ENCODE data around the gene TMEM80.

Gene TMEM80

GRCh38 chr11:699116-699508 lies 3.5 kb downstream of the TMEM80 start:
- in situ Hi-C loops (cut with MboI; ENCODE audit: low sequenced_read_pairs): no loop called here

- in situ Hi-C loops (cut with MboI; ENCODE audit: low sequenced_read_pairs): no loop called here
These were observed 4.1 kb downstream of the TMEM80 start for GRCh38 chr11:699753-700152.

- in situ Hi-C loops (cut with MboI; ENCODE audit: low sequenced_read_pairs): no loop called here
These were observed 6.3 kb downstream of the TMEM80 start for GRCh38 chr11:701741-702461.

GRCh38 chr11:702462-703461 lies 7.1 kb downstream of the TMEM80 start:
- in situ Hi-C loops (cut with MboI; ENCODE audit: low sequenced_read_pairs): no loop called here

GRCh38 chr11:703506-703905 lies 7.9 kb downstream of the TMEM80 start:
- in situ Hi-C loops (cut with MboI; ENCODE audit: low sequenced_read_pairs): no loop called here

- in situ Hi-C loops (cut with MboI; ENCODE audit: low sequenced_read_pairs): no loop called here
These were observed 8.6 kb downstream of the TMEM80 start for GRCh38 chr11:704228-704674.

GRCh38 chr11:704781-705645 lies 9.4 kb downstream of the TMEM80 start:
- in situ Hi-C loops (cut with MboI; ENCODE audit: low sequenced_read_pairs): no loop called here

GRCh38 chr11:705646-706438 lies 10.2 kb downstream of the TMEM80 start, which contains the start of gene EPS8L2:
EPS8L2 (plus strand) TSS chr11:706231; CDS start chr11:709408, 3,177 bp downstream.
- in situ Hi-C loops (cut with MboI; ENCODE audit: low sequenced_read_pairs): no loop called here

- in situ Hi-C loops (cut with MboI; ENCODE audit: low sequenced_read_pairs): no loop called here
These were observed 10.9 kb downstream of the TMEM80 start for GRCh38 chr11:706439-706956.

GRCh38 chr11:706957-707816 lies 11.6 kb downstream of the TMEM80 start:
- in situ Hi-C loops (cut with MboI; ENCODE audit: low sequenced_read_pairs): no loop called here

GRCh38 chr11:707817-708420 lies 12.3 kb downstream of the TMEM80 start:
- in situ Hi-C loops (cut with MboI; ENCODE audit: low sequenced_read_pairs): no loop called here

- in situ Hi-C loops (cut with MboI; ENCODE audit: low sequenced_read_pairs): no loop called here
These were observed 12.9 kb downstream of the TMEM80 start for GRCh38 chr11:708511-708910.

- in situ Hi-C loops (cut with MboI; ENCODE audit: low sequenced_read_pairs): no loop called here
These were observed 13.7 kb downstream of the TMEM80 start for GRCh38 chr11:709109-709997.

- in situ Hi-C loops (cut with MboI; ENCODE audit: low sequenced_read_pairs): no loop called here
These were observed 18.8 kb downstream of the TMEM80 start for GRCh38 chr11:714436-714835.

- in situ Hi-C loops (cut with MboI; ENCODE audit: low sequenced_read_pairs): no loop called here
These were observed 23.8 kb downstream of the TMEM80 start for GRCh38 chr11:719214-720016.

- in situ Hi-C loops (cut with MboI; ENCODE audit: low sequenced_read_pairs): no loop called here
These were observed 24.5 kb downstream of the TMEM80 start for GRCh38 chr11:720017-720641.
